Measurements from ENCODE around the gene MT1A.

MT1A gene

DNA sequence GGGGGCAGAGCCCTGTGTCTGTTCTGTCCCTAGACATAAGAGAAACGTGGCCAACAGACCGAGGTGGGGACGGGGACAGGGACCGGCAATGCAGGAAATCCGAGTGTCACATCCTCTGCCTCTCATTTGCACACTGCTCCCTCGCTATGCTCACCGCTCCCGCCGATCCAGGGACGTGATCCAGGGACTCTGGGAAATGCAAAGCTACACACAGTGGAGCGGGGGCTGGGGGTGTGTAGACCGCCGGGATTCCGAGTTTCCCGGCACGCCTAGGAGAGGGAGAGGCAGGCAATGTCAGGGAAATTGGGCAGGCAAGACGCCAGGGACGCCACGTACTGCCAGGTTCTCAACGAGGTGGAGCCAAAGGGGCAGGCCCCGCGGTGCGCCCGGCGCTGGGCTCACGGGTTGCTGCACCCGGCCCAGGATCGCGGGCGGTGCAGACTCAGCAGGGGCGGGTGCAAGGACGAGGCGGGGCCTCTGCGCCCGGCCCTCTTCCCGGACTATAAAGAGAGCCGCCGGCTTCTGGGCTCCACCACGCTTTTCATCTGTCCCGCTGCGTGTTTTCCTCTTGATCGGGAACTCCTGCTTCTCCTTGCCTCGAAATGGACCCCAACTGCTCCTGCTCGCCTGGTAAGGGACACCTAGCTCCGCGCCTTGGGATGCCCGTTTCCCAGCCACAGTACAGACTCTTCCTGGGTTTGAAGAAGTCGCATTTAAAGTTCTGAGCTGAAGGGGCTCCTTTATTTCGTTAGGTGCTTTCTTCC, 43.7 kb downstream of the MT1A start, which contains the start of gene MT1X:
Gene MT1X, plus strand, starts transcription at position 532 of the 764 bp plus-strand sequence. Its CDS starts 71 bp downstream, at position 603.
- peak; percentile 83 for DNase-seq

DNA sequence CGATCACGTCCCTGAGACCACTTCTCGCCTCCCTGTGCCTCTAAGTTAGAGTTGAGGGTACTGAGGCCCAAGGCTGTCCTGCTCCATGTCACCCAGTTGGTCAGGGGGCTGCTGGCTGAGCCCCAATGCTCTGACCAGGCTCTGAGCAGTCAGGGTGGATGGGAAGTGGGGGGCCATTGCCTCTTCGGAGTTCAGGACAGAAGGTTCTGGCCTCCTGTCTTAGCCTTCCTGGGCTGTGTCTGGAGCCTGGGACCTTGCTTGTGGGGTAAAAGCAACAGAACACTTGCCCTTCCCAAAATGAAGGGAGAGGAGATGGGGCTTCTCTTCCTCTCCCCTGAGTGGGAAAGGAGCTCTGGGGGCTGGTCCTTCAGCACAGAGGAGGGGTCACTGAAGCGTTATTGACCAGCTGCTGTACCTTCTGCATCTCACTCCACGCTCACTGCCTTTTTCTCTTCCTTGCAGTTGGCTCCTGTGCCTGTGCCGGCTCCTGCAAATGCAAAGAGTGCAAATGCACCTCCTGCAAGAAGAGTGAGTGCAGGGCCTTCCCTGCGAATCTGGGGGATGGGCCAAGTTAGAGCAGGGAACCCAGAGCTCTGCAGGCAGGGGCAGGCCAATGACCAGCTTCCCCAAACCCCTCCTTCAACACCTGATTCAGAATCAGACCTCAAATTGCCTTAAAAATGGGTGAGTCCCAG, 44.4 kb downstream of the MT1A start:
- no peak for DNase-seq

DNA sequence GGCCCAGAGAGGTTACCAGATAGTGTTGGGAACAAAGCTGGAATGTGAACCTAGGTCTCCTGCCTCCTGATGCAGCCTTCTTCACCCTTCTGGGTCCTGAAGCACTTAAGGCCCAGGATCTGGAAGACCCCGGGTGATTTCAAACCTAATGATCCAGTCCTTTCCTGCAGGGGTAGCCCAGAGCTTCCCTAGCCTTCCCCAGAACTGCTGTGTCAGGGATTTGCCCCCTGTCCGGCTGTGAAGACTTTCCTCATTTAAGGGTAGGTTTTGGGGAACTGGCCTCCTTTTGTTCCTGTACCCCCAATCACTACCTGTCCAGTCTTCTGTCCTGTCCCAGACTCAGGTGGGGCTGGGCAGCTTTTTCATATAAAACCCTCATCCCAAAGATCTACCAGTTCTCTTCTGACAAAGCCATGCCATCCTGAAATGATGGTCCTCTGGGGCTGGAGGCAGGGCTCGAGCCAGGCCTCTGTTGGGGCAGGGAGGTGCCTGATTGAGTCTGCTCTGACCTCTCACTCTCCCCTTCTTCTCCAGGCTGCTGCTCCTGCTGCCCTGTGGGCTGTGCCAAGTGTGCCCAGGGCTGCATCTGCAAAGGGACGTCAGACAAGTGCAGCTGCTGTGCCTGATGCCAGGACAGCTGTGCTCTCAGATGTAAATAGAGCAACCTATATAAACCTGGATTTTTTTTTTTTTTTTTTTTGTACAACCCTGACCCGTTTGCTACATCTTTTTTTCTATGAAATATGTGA, 45.1 kb downstream of the MT1A start:
- DNase-seq: no peak

DNA sequence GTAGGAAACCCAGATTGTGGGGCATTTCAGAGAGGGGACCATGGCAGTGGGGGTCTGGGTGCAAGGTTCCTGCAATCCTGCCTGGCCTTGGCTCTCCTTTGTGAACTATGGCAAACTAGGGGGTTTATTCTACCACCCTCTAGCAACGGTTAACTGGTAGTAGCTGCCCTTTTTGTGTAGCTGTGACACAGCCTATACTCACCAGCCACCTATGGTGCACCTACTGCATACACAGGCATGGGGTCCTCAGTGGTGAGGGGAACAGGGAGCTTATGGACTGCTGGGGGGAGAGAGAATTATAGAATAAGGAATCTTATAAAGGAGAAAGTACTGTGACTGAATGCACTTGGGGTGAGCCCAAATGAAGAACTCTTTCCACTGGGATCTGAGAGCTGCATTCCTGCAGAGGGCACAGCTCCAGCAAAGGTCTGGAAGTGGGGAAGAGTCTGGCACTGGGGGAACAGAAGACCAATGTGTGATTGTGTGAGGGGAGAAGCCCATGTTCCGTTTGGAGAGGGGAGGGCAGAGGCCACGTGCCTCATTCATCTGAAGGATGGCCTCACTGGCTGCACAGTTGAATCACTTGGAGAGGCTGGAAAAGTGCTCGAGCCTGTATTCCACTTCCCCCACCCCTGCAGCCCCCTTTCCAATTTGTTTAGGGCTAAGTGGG, 45.9 kb downstream of the MT1A start:
- DNase-seq: no peak

DNA sequence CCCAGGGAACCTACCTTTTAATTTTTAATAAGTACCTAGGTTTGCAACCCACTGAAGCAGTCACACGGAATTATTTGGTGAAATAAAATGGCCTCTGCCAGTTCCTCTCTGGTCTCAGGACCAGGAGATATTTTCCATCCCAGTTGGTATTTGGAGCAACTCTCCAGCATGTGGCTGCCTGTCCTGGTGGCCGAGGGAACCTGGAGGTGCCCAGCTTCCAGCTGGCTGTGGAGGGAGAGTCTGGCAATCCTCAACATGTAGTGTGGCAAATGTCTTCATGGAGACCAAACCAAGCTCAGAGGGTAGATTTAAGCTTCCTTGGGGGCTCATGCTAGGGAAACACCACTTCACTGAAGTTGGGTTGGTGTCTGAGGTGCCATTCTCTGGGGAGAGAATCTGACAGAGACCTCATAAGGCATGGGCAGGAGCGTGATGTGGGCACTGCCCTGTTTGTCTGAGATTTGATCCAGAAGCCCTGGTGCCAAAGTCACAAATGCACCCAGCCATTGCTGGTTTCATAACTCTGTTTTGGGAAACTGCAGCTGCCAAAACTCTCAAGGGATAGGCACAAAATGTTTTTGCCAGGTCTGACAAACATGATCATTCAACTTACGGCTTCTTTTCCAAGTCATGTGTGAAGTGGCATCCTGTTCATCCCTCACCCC, 46.6 kb downstream of the MT1A start:
- no peak for DNase-seq

DNA sequence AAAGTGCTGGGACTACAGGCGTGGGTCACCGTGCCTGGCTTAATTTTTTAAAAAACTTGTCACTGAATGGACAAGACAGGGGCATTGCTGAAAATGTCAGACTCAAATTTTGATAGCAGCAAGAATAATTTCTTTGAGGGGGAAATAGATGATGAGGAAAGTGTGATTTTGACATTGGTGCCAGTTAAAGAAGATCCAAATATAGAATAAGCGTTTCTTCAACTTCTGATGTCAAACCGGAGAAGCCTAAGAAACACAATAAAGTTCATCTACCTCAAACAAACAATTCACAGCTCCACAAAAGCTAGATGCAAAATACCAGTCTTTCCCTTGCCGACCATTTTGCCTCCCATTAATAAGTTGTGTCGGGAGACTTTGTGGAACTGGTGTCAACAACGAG, 48.3 kb downstream of the MT1A start:
- DNase-seq: no peak

DNA sequence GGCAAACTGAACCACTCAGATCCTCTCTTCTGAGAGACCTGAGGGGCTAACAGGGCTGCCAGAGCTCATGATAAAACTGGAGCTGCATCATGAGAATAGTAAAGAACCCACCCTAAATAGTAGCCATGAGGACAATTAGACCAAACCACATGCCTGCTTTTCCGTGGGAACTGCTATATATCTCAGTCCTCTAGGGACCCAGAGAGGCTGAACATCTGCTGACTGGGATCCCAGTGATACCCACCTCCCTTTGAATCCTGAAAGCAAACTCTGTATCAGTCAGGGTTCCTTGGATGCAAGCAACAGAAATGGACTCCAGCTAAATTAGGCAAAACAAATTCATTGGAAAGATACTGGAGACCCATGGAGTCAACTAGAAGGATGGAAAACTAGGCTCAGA, 50.3 kb downstream of the MT1A start:
- DNase-seq: no peak

DNA sequence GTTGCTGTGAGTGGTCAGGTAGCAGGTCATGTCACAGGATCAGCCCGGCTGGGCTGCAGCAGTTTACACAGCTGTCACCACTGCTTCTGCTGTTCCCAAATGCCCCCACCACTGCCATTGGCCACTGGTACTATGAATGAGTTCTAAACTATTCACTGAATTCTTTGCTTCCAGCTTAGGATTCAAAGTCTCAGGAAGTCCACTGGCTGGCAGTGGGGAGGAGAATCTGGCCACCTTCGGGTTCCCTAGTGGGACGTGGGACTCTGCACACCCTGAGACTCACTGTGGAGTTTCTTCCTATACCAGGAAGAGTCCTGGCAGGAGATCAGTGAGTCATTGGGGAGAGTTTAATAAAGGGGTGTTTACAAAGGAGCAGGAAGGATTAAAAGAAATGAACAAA, 50.7 kb downstream of the MT1A start:
- no peak for DNase-seq
